Neural cell (in vitro differentiated cells): ENCODE data around the gene CHM.

Experiments used
- CTCF ChIP-seq: fragments of 450-650 bp; IDR thresholded peaks from 2 replicates; pipeline ENCODE4 v1.5.1; 2014; ENCODE audit warnings: antibody characterized with exemption, mild to moderate bottlenecking, moderate library complexity; ENCODE audit not compliant: poor library complexity, severe bottlenecking
- EP300 ChIP-seq: fragments of 450-650 bp; conservative IDR thresholded peaks from 2 replicates; pipeline ENCODE4 v1.6.1; 2014; ENCODE audit warnings: antibody characterized with exemption, mild to moderate bottlenecking, moderate library complexity; ENCODE audit not compliant: poor library complexity, severe bottlenecking
- EZH2 ChIP-seq: fragments of 200-600, 300-800 bp; shearing (Covaris generic), sonication (generic); IDR thresholded peaks from 2 replicates; pipeline ENCODE4 v1.6.1; 2014; ENCODE audit warnings: antibody characterized with exemption, low read length, borderline replicate concordance, mild to moderate bottlenecking; ENCODE audit not compliant: insufficient read depth, poor library complexity, severe bottlenecking
- MXI1 ChIP-seq: fragments of 450-650 bp; conservative IDR thresholded peaks from 2 replicates; pipeline ENCODE4 v1.6.1; 2014; ENCODE audit warnings: antibody characterized with exemption, mild to moderate bottlenecking; ENCODE audit not compliant: poor library complexity, severe bottlenecking
- POLR2AphosphoS5 ChIP-seq: IDR thresholded peaks from 2 replicates; pipeline ENCODE4 v1.6.1; 2012
- RAD21 ChIP-seq: fragments of 450-650 bp; conservative IDR thresholded peaks from 2 replicates; pipeline ENCODE4 v1.6.1; 2014; ENCODE audit warnings: antibody characterized with exemption, mild to moderate bottlenecking, moderate library complexity
- SMC3 ChIP-seq: fragments of 450-650 bp; conservative IDR thresholded peaks from 2 replicates; pipeline ENCODE4 v1.6.1; 2014; ENCODE audit warnings: antibody characterized with exemption, mild to moderate bottlenecking, moderate library complexity; ENCODE audit not compliant: poor library complexity
- TAF1 ChIP-seq: IDR thresholded peaks from 2 replicates; pipeline ENCODE4 v1.6.1; 2012; ENCODE audit warnings: low read depth
- TF ChIP-seq, protein P1 (sequence below): IDR thresholded peaks from 2 replicates; pipeline ENCODE4 v1.6.1; 2012; ENCODE audit warnings: borderline replicate concordance

- no peak for TF ChIP-seq CTCF
- no peak for TF ChIP-seq POLR2AphosphoS5
- TF ChIP-seq, protein P1, sequence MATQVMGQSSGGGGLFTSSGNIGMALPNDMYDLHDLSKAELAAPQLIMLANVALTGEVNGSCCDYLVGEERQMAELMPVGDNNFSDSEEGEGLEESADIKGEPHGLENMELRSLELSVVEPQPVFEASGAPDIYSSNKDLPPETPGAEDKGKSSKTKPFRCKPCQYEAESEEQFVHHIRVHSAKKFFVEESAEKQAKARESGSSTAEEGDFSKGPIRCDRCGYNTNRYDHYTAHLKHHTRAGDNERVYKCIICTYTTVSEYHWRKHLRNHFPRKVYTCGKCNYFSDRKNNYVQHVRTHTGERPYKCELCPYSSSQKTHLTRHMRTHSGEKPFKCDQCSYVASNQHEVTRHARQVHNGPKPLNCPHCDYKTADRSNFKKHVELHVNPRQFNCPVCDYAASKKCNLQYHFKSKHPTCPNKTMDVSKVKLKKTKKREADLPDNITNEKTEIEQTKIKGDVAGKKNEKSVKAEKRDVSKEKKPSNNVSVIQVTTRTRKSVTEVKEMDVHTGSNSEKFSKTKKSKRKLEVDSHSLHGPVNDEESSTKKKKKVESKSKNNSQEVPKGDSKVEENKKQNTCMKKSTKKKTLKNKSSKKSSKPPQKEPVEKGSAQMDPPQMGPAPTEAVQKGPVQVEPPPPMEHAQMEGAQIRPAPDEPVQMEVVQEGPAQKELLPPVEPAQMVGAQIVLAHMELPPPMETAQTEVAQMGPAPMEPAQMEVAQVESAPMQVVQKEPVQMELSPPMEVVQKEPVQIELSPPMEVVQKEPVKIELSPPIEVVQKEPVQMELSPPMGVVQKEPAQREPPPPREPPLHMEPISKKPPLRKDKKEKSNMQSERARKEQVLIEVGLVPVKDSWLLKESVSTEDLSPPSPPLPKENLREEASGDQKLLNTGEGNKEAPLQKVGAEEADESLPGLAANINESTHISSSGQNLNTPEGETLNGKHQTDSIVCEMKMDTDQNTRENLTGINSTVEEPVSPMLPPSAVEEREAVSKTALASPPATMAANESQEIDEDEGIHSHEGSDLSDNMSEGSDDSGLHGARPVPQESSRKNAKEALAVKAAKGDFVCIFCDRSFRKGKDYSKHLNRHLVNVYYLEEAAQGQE, result no peak
- TF ChIP-seq TAF1, result no peak
- TF ChIP-seq EZH2, result no peak
- no peak for TF ChIP-seq RAD21
- no peak for TF ChIP-seq EP300
- no peak for TF ChIP-seq SMC3
- no peak for TF ChIP-seq MXI1
Measured at GRCh38 chrX:85930099-85930498, 117.3 kb downstream of the CHM start.
